ENCODE data around the gene ATOH8.

ATOH8 gene

GRCh38 chr2:85731606-85732005 lies 22.2 kb upstream of the ATOH8 start:
- DNase-seq (ENCODE audit: extremely low read depth, low read depth), result no peak
- no peak for TF ChIP-seq CTCF (IDR thresholded peaks at IDR 0.05; ENCODE audit: low read depth, low read length)

GRCh38 chr2:85732467-85733120 lies 21.2 kb upstream of the ATOH8 start:
- no peak for DNase-seq (ENCODE audit: extremely low read depth, low read depth)
- TF ChIP-seq CTCF (IDR thresholded peaks at IDR 0.05; ENCODE audit: low read depth, low read length), result no peak

- TF ChIP-seq CTCF (IDR thresholded peaks at IDR 0.05; ENCODE audit: low read depth, low read length), result no peak
- DNase-seq (ENCODE audit: extremely low read depth, low read depth), result no peak
Observed at GRCh38 chr2:85733121-85733960, 20.4 kb upstream of the ATOH8 start.

- DNase-seq (ENCODE audit: extremely low read depth, low read depth), result no peak
- TF ChIP-seq CTCF (IDR thresholded peaks at IDR 0.05; ENCODE audit: low read depth, low read length), result no peak
Observed at GRCh38 chr2:85734015-85734414, 19.8 kb upstream of the ATOH8 start.

- TF ChIP-seq CTCF (IDR thresholded peaks at IDR 0.05; ENCODE audit: low read depth, low read length), result no peak
- no peak for DNase-seq (ENCODE audit: extremely low read depth, low read depth)
Observed at GRCh38 chr2:85734942-85735608, 18.7 kb upstream of the ATOH8 start.

- no peak for TF ChIP-seq CTCF (IDR thresholded peaks at IDR 0.05; ENCODE audit: low read depth, low read length)
- no peak for DNase-seq (ENCODE audit: extremely low read depth, low read depth)
Observed at GRCh38 chr2:85735691-85736090, 18.1 kb upstream of the ATOH8 start.

Data from AG09319 (cell line).